Body of pancreas (tissue), 4 donors: ENCODE measurements around the gene R3HDM4.

Experiments used
- POLR2A ChIP-seq, 3 donors: fragments of 450-650 bp; IDR thresholded peaks; one replicate each; pipeline ENCODE4 v1.6.1; 2016; ENCODE audit warnings: antibody characterized with exemption in 3 of 3, mild to moderate bottlenecking in 2 of 3
- TF ChIP-seq, protein P1 (sequence below), 7 experiments: fragments of 450-650 bp in 4 of 7; fragments of 200-600 bp in 3 of 7; sonication (generic) in 3 of 7; IDR thresholded peaks; one replicate each; pipeline ENCODE4 v1.5.1; 2016 to 2019; ENCODE audit warnings: antibody characterized with exemption in 7 of 7

GRCh38 chr19:896434-896833, 16.6 kb downstream of the R3HDM4 start:
- no peak for TF ChIP-seq POLR2A (IDR thresholded peaks at IDR 0.05)
- TF ChIP-seq, protein P1, sequence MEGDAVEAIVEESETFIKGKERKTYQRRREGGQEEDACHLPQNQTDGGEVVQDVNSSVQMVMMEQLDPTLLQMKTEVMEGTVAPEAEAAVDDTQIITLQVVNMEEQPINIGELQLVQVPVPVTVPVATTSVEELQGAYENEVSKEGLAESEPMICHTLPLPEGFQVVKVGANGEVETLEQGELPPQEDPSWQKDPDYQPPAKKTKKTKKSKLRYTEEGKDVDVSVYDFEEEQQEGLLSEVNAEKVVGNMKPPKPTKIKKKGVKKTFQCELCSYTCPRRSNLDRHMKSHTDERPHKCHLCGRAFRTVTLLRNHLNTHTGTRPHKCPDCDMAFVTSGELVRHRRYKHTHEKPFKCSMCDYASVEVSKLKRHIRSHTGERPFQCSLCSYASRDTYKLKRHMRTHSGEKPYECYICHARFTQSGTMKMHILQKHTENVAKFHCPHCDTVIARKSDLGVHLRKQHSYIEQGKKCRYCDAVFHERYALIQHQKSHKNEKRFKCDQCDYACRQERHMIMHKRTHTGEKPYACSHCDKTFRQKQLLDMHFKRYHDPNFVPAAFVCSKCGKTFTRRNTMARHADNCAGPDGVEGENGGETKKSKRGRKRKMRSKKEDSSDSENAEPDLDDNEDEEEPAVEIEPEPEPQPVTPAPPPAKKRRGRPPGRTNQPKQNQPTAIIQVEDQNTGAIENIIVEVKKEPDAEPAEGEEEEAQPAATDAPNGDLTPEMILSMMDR (IDR thresholded peaks at IDR 0.05) = no peak
